Measurements from ENCODE around the gene C1QTNF9B.
"Not testable (repeated sequence)": the region's sequence is repeated elsewhere in the genome, so short reads cannot be mapped to it uniquely, and the experiment has no call there.

Gene C1QTNF9B

GRCh38 chr13:23897452-23897919 is at the start of gene C1QTNF9B:
TSS of gene C1QTNF9B (minus strand) at chr13:23897502.
- DNase-seq, result not testable (repeated sequence)

GRCh38 chr13:23946900-23947299 is 49.6 kb upstream of the C1QTNF9B start:
- DNase-seq, result no peak

- DNase-seq, result no peak
These were observed 48.8 kb upstream of the C1QTNF9B start for GRCh38 chr13:23946067-23946466.

- no peak for DNase-seq
These were observed 48.3 kb upstream of the C1QTNF9B start for GRCh38 chr13:23945612-23946011.

GRCh38 chr13:23941211-23941610 is 43.9 kb upstream of the C1QTNF9B start:
- DNase-seq, result no peak

GRCh38 chr13:23939666-23940065 is 42.4 kb upstream of the C1QTNF9B start:
- DNase-seq, result not testable (repeated sequence)

GRCh38 chr13:23934520-23934919 is 37.2 kb upstream of the C1QTNF9B start:
- no peak for DNase-seq

GRCh38 chr13:23928985-23929384 is 31.7 kb upstream of the C1QTNF9B start:
- DNase-seq, result peak; percentile 27

GRCh38 chr13:23923031-23923430 is 25.7 kb upstream of the C1QTNF9B start:
- DNase-seq, result no peak

GRCh38 chr13:23922005-23922932 is 25.0 kb upstream of the C1QTNF9B start:
- DNase-seq, result no peak

GRCh38 chr13:23921451-23921888 is 24.2 kb upstream of the C1QTNF9B start:
- DNase-seq, result peak; percentile 83

- DNase-seq, result no peak
These were observed 21.7 kb upstream of the C1QTNF9B start for GRCh38 chr13:23919006-23919405.

GRCh38 chr13:23918208-23918607 is 20.9 kb upstream of the C1QTNF9B start:
- DNase-seq, result no peak

GRCh38 chr13:23915308-23915707 is 18.0 kb upstream of the C1QTNF9B start:
- DNase-seq, result no peak

- no peak for DNase-seq
These were observed 15.2 kb upstream of the C1QTNF9B start for GRCh38 chr13:23912469-23912868.

GRCh38 chr13:23909606-23910005 is 12.3 kb upstream of the C1QTNF9B start:
- DNase-seq, result no peak

GRCh38 chr13:23905766-23906165 is 8.5 kb upstream of the C1QTNF9B start:
- DNase-seq, result no peak

GRCh38 chr13:23903906-23904280 is 6.6 kb upstream of the C1QTNF9B start:
- DNase-seq, result no peak

- no peak for DNase-seq
These were observed 5.9 kb upstream of the C1QTNF9B start for GRCh38 chr13:23902975-23903905.

- no peak for DNase-seq
These were observed 4.1 kb upstream of the C1QTNF9B start for GRCh38 chr13:23901365-23901764.

GRCh38 chr13:23899555-23899954 is 2.3 kb upstream of the C1QTNF9B start:
- peak; percentile 13 for DNase-seq

- DNase-seq, result no peak
These were observed 799 bp upstream of the C1QTNF9B start for GRCh38 chr13:23898101-23898500.

GRCh38 chr13:23894746-23895145 is 2.6 kb downstream of the C1QTNF9B start:
- not testable (repeated sequence) for DNase-seq
